ENCODE measurements around the gene AKAP12.

The AKAP12 gene

GRCh38 chr6:151239603-151240035 lies at the start of gene AKAP12:
TSS of gene AKAP12 (plus strand) at chr6:151239967. CDS start at chr6:151240563, 596 bp downstream.
- DNase-seq (ENCODE audit: extremely low spot score, insufficient read length, low read depth) (no peak), FAIRE-seq (no peak)

GRCh38 chr6:151191527-151191926 lies 48.2 kb upstream of the AKAP12 start:
- no peak for FAIRE-seq
- no peak for DNase-seq (ENCODE audit: extremely low spot score, insufficient read length, low read depth)

GRCh38 chr6:151196555-151196954 lies 43.2 kb upstream of the AKAP12 start:
- DNase-seq (ENCODE audit: extremely low spot score, insufficient read length, low read depth) (no peak), FAIRE-seq (no peak)

GRCh38 chr6:151197556-151197955 lies 42.2 kb upstream of the AKAP12 start:
- no peak for DNase-seq (ENCODE audit: extremely low spot score, insufficient read length, low read depth)
- FAIRE-seq: no peak

- no peak for DNase-seq (ENCODE audit: extremely low spot score, insufficient read length, low read depth)
- no peak for FAIRE-seq
Observed at GRCh38 chr6:151199991-151200390, 39.8 kb upstream of the AKAP12 start.

GRCh38 chr6:151205721-151206600 lies 33.8 kb upstream of the AKAP12 start:
- DNase-seq (ENCODE audit: extremely low spot score, insufficient read length, low read depth): no peak

GRCh38 chr6:151207674-151208073 lies 32.1 kb upstream of the AKAP12 start:
- FAIRE-seq (no peak), DNase-seq (ENCODE audit: extremely low spot score, insufficient read length, low read depth) (no peak)

More at GRCh38 chr6:151205721-151206600, 33.8 kb upstream of the AKAP12 start:
- FAIRE-seq: no peak

- FAIRE-seq (no peak), DNase-seq (ENCODE audit: extremely low spot score, insufficient read length, low read depth) (no peak)
Observed at GRCh38 chr6:151209071-151209831, 30.5 kb upstream of the AKAP12 start.

GRCh38 chr6:151211075-151211474 lies 28.7 kb upstream of the AKAP12 start:
- FAIRE-seq (no peak), DNase-seq (ENCODE audit: extremely low spot score, insufficient read length, low read depth) (no peak)

GRCh38 chr6:151213352-151213751 lies 26.4 kb upstream of the AKAP12 start:
- DNase-seq (ENCODE audit: extremely low spot score, insufficient read length, low read depth): no peak
- no peak for FAIRE-seq

GRCh38 chr6:151215999-151216398 lies 23.8 kb upstream of the AKAP12 start:
- FAIRE-seq: no peak
- no peak for DNase-seq (ENCODE audit: extremely low spot score, insufficient read length, low read depth)

- DNase-seq (ENCODE audit: extremely low spot score, insufficient read length, low read depth) (no peak), FAIRE-seq (no peak)
Observed at GRCh38 chr6:151216804-151217203, 23.0 kb upstream of the AKAP12 start.

- DNase-seq (ENCODE audit: extremely low spot score, insufficient read length, low read depth) (no peak), FAIRE-seq (no peak)
Observed at GRCh38 chr6:151219192-151219591, 20.6 kb upstream of the AKAP12 start.

- DNase-seq (ENCODE audit: extremely low spot score, insufficient read length, low read depth) (no peak), FAIRE-seq (no peak)
Observed at GRCh38 chr6:151224076-151224475, 15.7 kb upstream of the AKAP12 start.

GRCh38 chr6:151225919-151226318 lies 13.8 kb upstream of the AKAP12 start:
- DNase-seq (ENCODE audit: extremely low spot score, insufficient read length, low read depth) (no peak), FAIRE-seq (no peak)

- no peak for DNase-seq (ENCODE audit: extremely low spot score, insufficient read length, low read depth)
- FAIRE-seq: no peak
Observed at GRCh38 chr6:151228788-151229400, 10.9 kb upstream of the AKAP12 start.

- no peak for DNase-seq (ENCODE audit: extremely low spot score, insufficient read length, low read depth)
- no peak for FAIRE-seq
Observed at GRCh38 chr6:151229401-151230276, 10.1 kb upstream of the AKAP12 start.

- FAIRE-seq: no peak
- no peak for DNase-seq (ENCODE audit: extremely low spot score, insufficient read length, low read depth)
Observed at GRCh38 chr6:151230277-151230577, 9.5 kb upstream of the AKAP12 start.

GRCh38 chr6:151232899-151233298 lies 6.9 kb upstream of the AKAP12 start:
- no peak for FAIRE-seq
- no peak for DNase-seq (ENCODE audit: extremely low spot score, insufficient read length, low read depth)

GRCh38 chr6:151233731-151234130 lies 6.0 kb upstream of the AKAP12 start:
- no peak for DNase-seq (ENCODE audit: extremely low spot score, insufficient read length, low read depth)
- no peak for FAIRE-seq

All from GM18507 (cell line).